Uterus (tissue), 2 donors: ENCODE data around the gene BROX.

ENCODE experiments used
- CTCF ChIP-seq, 4 experiments: fragments of 200-600 bp in 2 of 4; fragments of 450-650 bp in 2 of 4; sonication (generic) in 2 of 4; IDR thresholded peaks; one replicate each; pipeline ENCODE4 v1.5.1; 2016 to 2019; ENCODE audit warnings: antibody characterized with exemption in 4 of 4, mild to moderate bottlenecking in 2 of 4, moderate library complexity in 1 of 4
- POLR2A ChIP-seq, 2 donors: fragments of 450-650 bp; IDR thresholded peaks; one replicate each; pipeline ENCODE4 v1.6.1; 2016; ENCODE audit warnings: antibody characterized with exemption in 2 of 2, mild to moderate bottlenecking in 1 of 2, moderate library complexity in 1 of 2

GRCh38 chr1:222777977-222778376, 65.6 kb downstream of the BROX start:
- TF ChIP-seq CTCF (IDR thresholded peaks at IDR 0.05) (no peak), POLR2A (IDR thresholded peaks at IDR 0.05) (no peak)
